H4 (cell line): ENCODE results near the gene GALNTL6. TPM values are rescaled to one million over a fixed set of nuclear protein-coding genes. Genes with fewer than 3 reads are reported as not detected.
"Not testable (repeated sequence)": the region's sequence is repeated elsewhere in the genome, so short reads cannot be mapped to it uniquely, and the experiment has no call there.

Source experiments
- DNase-seq: peaks from one replicate; pipeline ENCODE4 v3.0.0-alpha.2; 2015; ENCODE audit warnings: low spot score
- total RNA-seq: library from RNA; depleted of rRNA; stranded (reverse); fragments of >200 nt; shearing (Covaris generic); gene quantifications from 2 replicates; pipeline ENCODE4 v1.2.3, GENCODE V29; 2014

The GALNTL6 gene
- total RNA-seq, 1 experiment from 2014 or later, result not detected

DNA sequence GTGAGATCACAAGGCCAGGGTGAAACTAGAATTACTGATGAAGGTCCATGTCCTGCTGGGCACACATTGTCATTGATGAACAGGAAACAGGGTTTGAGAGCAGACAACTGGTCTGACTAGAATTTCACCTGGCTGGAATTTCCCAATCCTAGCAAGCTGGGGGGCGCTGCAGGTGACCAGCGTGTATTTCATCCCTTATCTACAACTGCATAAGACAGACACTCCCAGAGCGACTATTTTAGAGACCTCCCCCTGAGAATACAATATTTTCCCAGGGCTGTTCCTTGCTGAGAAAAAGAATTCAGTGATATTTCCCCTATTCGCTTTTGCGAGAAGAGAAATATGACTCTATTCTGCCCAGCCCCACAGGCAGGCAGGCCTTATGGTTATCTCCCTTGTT, 922.8 kb downstream of the GALNTL6 start:
- DNase-seq, result no peak

DNA sequence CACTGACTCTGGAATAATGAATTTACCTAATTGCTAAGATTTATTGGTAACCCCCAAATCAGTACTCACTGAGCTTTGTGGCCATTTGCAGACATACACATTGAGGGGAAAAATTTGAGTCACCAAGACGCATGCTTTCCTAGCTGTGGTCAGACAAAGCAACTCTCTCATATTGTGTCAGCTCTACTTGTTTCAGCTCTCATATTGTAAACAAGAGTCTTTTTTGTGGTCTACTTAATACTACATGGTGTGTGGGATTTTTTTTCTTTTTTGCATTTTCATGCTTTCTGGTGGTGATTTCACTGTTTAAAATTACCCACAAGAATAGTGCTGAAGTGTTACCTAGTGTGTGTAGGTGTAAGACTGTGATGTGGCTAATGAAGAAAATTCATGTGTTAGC, 927.2 kb downstream of the GALNTL6 start:
- peak; percentile 83 for DNase-seq

DNA sequence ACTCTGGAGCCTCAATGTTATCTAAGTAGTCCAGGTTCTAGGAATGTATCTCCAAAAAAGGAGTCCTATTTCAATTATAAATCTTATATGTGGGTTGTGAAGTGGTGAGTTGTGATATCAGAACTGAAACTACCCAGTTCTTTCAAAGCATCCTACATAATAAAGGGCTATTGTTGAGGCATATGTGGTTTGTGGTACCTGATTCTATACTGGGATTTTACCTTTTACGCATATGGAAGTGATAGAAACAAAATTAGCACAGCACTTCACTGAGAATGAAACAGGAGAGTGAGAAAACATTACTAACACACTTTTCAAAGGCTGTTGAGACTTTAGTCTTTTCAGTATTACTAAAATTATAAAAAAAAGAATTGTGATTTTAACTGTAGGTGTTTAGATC, 937.7 kb downstream of the GALNTL6 start:
- no peak for DNase-seq

DNA sequence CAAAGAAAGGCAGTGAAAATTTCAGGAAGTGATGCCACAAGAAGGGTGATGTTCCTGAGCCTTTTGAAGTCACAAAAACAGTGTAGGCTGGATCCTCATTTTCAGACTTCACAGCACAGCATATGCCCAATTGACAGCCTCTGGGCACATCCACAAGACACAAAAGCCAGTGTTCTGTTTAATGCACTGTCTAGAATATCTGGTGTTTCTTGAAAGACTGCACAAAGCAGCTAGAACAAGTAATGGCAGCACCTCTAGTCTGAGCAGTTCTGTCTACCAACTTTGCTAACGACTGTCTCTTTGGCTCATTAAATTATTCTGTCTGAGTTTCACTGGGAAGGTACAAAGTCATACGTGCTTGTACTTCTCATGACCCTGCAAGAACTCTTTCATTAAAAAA, 938.3 kb downstream of the GALNTL6 start:
- no peak for DNase-seq

DNA sequence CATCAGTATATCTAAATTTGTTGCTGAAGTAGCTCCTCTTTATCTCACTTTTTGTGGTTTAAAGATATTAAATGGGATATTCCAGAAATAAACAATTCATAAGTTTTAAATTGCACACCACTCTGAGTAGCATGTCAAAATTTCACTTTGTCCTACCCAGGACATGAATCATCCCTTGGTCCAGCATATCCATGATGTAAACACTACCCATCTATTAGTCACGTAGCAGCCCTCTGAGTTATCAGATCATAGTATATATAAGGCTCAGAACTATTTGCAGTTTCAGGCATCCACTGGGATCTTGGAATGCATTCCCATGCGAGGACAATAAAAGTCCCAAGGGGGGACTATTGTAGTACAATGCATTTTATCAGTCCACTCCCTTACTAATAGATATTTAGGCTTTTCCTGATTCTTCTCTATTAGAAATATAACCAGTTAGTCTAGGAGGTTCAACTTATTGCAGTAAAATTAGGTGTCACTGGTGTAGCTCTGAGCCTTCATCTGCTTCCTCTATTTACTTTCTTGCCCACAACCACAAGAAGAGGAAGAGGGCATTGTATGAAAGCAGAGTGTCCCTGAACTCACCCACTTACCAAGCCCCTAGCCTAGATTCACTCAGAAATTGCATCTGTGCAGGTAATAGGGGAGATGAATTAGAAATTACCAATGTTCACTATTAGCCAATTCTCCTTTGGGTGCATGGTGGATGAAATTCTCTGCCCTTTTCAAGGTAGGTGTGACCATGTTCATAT, 945.6 kb downstream of the GALNTL6 start:
- peak; percentile 74 for DNase-seq

- no peak for DNase-seq
These were observed 947.3 kb downstream of the GALNTL6 start for GRCh38 chr4:172760512-172760911.

DNA sequence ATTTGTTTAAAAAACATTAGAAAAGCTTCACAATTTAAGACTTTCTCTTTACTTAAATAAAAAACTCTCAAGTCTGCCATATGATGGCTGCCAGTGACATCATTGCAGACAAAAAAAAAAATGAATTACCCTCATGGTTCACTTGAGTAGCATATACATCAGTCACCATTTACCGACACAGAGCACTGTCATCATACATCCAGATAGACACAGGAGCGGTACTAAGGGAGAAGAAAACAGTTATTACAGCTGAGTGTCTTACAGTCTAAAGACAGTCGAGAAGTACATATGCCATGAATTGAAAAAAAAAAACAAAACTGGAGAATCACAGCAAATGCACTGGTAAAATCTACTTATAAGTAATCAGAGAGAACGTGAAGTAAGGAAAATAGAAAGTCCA, 949.7 kb downstream of the GALNTL6 start:
- DNase-seq, result no peak

GRCh38 chr4:172770787-172771186, 957.6 kb downstream of the GALNTL6 start:
- DNase-seq, result no peak

- DNase-seq, result no peak
These were observed 959.6 kb downstream of the GALNTL6 start for GRCh38 chr4:172772781-172773180.

- DNase-seq, result peak; percentile 61
These were observed 963.1 kb downstream of the GALNTL6 start for GRCh38 chr4:172776203-172776861.

DNA sequence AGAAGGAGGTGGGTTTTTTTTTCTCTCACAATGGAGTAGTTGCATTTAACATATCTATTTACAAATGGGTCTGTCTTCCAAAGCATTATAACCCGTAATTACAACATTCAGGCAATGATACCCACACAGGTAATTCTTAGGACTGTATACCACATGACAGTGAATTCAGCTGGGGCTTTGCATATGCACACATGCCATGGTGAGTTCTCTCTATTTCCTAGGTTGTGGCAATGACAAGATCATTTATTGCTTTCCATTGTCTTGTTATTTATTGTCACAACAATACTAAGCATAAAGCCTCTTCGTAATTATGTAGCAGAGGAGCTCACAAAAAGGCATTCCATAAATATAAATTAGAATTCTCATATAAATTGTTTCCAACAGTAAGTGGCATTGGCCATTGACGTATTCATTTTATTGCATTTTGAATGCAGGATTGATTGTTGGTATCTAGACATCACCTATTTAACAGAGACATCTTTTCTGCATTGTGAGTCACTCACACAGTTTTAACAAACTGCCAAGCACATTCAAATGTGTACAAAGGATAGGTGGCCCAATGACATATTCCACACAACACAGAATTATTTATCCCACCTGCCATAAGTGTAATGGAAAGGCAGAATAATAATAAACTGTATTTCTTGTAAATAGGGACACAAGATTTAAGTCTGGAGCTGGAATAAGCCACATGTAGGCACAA, 964.7 kb downstream of the GALNTL6 start:
- DNase-seq, result no peak

DNA sequence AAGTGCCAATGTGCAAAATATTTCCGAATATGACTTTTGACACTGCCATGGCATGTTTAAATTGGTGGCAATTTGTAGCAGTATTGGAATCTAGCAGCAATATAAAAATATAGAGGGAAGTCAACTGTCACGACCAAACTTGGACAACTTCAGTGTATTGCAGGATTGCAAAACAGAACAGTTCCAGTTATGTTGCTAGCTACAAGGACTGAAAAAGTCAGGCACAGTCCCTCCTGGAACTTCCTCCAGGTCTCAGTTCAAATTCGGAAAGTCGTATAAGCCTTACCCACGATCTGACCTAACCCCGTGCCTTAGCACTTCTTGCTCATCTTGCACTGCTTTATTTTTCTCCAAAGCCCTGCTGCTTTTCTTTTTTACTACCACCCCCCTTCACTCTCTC, 965.4 kb downstream of the GALNTL6 start:
- no peak for DNase-seq

DNA sequence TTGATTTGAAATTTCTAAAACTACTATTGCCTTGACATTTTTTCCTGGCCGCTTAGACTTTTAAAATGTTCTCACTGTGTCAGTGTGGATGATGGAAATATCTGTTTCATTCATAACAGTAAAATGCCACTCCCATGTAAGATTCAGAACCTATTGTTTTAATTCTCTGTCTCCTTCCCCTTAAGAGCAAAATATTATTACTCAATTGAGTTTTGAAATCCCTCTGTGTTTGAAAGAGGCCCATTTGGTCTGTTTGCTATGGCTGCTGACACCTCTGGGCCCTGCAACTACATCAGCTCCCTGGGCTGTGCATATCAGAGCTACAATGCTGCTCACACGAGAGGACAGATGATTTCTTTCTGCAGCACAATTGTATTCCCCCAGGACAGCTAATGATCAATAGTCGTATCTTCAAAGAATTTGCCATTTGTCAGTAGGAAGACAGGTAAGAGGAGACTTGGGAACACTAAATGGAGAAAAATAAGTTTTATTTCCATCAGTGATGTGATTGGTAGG, 967.4 kb downstream of the GALNTL6 start:
- no peak for DNase-seq

GRCh38 chr4:172785613-172786012, 972.4 kb downstream of the GALNTL6 start:
- DNase-seq, result no peak

- DNase-seq, result peak; percentile 24
These were observed 973.0 kb downstream of the GALNTL6 start for GRCh38 chr4:172786039-172786792.

GRCh38 chr4:172787111-172787510, 973.9 kb downstream of the GALNTL6 start:
- DNase-seq, result no peak

GRCh38 chr4:172791841-172792240, 978.6 kb downstream of the GALNTL6 start:
- DNase-seq, result no peak

- no peak for DNase-seq
These were observed 980.5 kb downstream of the GALNTL6 start for GRCh38 chr4:172793565-172794306.

GRCh38 chr4:172794307-172794703, 981.1 kb downstream of the GALNTL6 start:
- DNase-seq, result no peak

DNA sequence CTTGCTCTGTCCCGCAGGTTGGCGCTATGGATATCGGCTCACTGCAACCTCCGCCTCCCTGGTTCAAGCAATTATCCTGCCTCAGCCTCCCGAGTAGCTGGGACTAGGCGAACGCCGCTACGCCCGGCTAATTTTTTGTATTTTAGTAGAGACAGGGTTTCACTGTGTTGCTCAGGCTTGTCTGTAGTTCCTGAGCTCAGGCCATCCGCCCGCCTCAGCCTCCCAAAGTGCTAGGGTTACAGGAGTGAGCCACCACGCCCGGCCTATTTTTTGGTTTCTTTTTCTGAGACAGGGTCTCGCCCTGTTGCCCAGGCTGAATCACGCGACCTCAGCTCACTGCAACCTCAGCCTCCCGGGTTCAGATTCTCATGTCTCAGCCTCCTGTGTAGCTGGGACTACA, 984.1 kb downstream of the GALNTL6 start:
- DNase-seq, result not testable (repeated sequence)

GRCh38 chr4:172802032-172802431, 988.8 kb downstream of the GALNTL6 start:
- no peak for DNase-seq
